Measurements from ENCODE around the gene PDCD1LG2.

The PDCD1LG2 gene

GRCh38 chr9:5532790-5533189 is 22.5 kb downstream of the PDCD1LG2 start:
- DNase-seq: no peak

DNA sequence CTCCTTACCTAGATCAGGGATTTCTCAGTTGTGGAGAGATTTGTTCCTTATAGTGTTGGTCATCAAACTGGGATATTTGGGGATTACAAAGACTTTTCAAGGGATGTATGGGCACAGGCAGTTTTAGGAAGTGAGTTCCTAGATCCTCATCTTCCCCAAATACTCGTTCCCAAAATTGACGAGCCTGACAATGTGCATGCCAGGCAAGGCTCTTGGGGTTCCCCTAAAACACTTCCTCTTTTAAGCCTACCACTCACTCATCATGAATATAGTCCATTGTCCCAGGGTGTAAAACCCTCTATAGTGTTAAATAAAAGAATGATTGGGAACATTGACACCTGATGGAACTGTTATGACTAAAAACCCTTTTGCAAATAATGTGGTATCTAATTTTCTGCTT is 26.4 kb downstream of the PDCD1LG2 start:
- no peak for DNase-seq

DNA sequence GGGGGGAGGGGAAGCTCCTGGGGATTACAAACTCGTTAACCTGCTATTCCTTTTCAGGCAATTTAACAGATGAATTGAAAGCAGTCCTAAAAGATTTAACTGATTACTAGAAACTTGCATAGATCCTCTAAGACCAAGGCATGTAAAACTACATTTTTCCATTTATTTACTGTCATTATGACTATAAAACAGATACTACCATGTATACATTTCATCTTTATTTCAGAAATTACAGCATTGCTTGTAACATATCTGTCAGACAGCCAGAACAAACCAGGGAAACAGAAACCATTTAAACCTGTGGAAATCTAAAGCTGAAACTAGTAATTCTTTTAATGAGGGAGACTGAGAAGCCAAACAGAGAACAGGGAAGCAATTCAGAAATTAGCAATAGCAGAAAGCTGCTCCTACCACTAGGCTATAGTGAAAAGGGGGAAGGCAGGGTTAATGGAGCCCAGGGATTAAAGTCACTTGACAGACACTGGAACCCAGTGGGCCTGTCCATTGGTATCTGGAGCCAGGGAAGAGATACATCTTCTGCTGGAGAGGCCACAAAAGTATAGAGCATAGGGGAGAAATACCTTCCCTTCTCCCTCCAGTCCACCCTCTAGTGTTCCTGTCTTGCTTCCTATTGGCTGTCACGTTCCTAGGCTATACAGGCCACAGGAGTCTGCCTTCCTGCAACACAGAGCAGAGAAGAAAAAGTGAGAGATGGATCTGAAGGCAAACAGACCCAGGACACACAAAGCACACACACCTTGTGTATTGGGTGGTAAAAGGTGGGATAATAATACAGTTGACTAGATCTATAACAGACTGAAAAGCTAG is 33.8 kb downstream of the PDCD1LG2 start:
- no peak for DNase-seq

- no peak for DNase-seq
Measured at GRCh38 chr9:5549658-5550650, 39.6 kb downstream of the PDCD1LG2 start.

DNA sequence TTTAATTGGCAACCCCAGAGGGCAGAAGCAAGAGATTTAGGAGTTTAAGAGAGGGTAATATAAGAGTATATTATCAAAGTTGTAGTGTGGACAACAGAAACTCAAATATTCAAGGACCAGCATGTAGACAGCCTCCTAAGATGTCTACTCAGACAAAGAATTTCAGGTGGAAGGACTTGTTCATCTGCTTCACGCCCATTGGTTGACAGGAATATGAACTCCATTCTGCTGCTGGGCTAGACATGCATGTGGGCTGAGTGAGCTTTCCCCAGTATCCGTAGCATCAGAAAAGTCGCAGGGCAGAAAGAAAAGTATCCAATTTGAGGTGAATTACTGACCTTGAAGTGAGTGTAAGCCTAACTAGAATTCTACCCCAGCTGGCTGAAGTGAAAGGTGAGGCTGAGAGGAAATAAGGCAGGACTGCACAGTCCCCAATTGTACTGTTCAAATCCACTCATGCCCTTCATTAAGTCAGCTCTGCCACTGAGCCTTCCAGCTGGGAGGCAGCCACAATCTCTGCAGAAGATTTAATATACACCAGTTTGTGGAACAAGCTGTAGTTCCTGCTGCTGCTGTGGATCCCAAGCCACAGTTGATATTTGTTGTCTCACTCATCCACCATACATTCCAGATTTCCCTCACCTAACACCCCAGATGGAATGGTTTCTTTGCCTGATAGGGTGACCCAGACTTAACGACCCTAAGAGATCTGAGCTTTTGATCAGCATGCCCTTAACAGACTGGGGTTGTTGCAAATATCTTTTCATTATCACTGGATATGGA is 41.2 kb downstream of the PDCD1LG2 start:
- no peak for DNase-seq

- no peak for DNase-seq
Measured at GRCh38 chr9:5552301-5552700, 42.0 kb downstream of the PDCD1LG2 start.

GRCh38 chr9:5553211-5553610 is 42.9 kb downstream of the PDCD1LG2 start:
- no peak for DNase-seq

GRCh38 chr9:5554254-5554653 is 43.9 kb downstream of the PDCD1LG2 start:
- no peak for DNase-seq

GRCh38 chr9:5556101-5556705 is 45.9 kb downstream of the PDCD1LG2 start:
- DNase-seq: no peak

- no peak for DNase-seq
Measured at GRCh38 chr9:5557606-5558587, 47.6 kb downstream of the PDCD1LG2 start.

DNA sequence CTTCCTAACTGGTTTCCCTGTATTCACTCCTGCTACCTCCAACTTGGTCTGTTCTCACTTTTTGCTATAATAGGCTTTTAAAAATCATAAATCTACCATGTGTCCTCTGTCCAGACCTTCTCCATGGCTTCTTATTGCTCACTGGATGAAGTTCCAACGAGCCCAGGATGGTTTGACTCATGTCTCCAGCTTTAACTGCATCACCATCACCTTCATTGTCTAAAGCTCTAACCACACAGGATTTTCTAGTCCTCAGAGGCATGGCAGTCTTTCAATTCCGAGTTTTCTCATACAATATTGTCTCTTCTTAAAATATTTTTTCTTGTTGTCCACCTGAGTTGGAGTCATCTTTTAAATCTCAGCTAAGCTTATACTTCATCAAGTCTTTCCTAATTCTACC is 49.3 kb downstream of the PDCD1LG2 start:
- DNase-seq: no peak

GRCh38 chr9:5560443-5561100 is 50.2 kb downstream of the PDCD1LG2 start:
- no peak for DNase-seq

DNA sequence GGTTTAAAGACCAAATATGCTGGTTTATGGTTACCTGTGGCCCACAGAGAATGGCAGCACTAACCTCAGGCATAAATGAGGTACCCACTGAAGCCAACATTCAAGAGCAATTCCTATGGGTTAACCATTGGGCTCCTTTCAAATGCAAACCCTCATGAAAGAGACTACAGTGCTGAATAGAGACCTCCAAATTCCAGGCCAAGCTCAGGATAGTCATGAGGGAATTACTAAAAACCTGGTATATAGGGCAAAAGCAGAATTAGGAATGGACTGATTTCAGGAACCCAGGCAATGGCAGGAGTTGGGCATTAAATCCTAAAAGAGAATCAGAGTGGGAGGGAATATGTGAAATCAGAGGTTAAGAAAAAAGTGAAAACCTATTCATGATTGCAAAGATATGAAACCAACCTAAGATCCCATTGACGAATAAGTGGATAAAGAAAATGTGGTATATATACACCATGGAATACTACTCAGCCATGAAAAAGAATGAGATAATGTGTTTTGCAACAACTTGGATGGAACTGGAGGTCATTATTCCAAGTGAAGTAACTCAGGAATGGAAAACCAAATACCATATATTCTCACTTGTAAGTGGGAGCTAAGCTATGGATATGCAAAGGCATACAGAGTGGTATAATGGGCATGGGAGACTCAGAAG is 51.6 kb downstream of the PDCD1LG2 start:
- DNase-seq: no peak

GRCh38 chr9:5562806-5563416 is 52.6 kb downstream of the PDCD1LG2 start:
- DNase-seq: no peak

DNA sequence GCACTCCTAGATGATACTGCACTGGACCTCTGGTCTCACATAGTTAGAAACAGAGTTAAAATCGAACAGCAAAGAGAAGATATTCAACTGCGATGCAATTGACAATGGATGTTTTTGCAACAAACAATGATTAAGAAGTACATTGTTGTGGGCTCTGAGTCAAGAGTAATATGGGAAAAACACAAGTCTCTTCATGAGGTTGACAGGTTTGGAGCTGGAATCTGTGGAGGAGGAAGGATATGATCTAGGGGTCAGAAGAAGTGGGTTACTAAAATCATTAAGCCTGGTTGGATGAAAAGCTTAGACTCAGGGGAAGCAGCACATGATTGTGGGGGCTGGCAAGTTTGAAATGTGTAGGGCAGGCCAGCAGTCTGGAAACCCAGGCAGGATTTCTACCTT is 53.1 kb downstream of the PDCD1LG2 start:
- no peak for DNase-seq

- no peak for DNase-seq
Measured at GRCh38 chr9:5563886-5564285, 53.6 kb downstream of the PDCD1LG2 start.

DNA sequence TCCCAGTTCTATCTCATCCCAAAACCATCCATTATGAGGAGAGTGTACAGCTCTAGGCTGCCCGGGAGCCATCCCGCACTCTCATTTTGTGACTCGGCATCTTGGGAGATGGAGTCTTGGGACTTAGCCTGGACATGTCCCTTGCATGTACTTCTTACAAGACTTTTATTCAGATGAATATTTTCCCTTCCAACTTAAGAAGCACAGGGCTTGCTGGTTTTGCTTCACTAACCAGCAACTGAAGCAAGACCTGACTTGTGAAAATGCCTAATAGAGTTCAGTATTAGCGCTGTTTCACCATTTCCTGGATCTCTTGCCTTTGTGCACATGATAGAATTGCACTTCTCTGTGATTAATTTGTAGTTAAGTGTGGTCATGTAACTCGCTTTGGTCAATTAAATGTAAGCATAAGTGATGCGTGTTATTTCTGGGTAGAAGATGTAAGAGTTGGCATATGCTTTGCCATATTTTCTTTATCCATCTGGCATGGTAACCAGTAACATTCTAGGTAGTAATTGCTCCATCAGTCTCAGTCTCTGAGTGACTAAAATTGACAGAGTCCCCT is 55.8 kb downstream of the PDCD1LG2 start:
- DNase-seq: no peak

- DNase-seq: no peak
Measured at GRCh38 chr9:5568868-5569267, 58.5 kb downstream of the PDCD1LG2 start.

GRCh38 chr9:5569409-5569808 is 59.1 kb downstream of the PDCD1LG2 start:
- DNase-seq: no peak

All from NCI-H2171 (cell line).